Measurements from ENCODE around the gene MBD4.
"Not testable (repeated sequence)": the region's sequence is repeated elsewhere in the genome, so short reads cannot be mapped to it uniquely, and the experiment has no call there.

DNA sequence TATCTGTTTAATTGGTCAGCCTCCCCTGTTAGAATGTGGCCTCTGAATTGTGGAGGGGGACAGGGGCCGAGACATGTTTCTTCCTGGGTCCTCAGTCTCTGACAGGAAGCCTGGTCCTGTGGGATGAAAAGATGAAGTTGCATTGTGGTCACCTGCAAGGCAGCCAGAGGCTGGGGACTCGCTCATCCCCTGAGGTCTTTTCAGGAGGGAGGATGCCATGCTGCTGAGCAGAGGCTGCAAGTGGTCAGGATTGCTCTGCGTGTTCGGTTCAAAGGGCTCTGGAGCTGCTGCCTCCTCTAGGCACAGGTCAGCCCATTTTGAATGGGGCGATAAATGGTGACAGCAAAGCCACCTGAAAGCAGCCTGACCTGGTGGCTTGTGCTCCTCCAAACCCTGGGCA is 55.6 kb downstream of the MBD4 start:
- not testable (repeated sequence) for TF ChIP-seq CTCF (IDR thresholded peaks at IDR 0.05; ENCODE audit: low read length); EZH2 (IDR thresholded peaks at IDR 0.05; ENCODE audit: borderline replicate concordance, low read length)
